ENCODE data around the gene C2orf68. TPM values are rescaled to one million over a fixed set of nuclear protein-coding genes. Genes with fewer than 3 reads are reported as not detected.

C2orf68 gene
- total and polyA plus RNA-seq, 2 of the 8 experiments (the other 6 are each of a cell fraction or from before 2014, with no cell fraction given) = 46.3 to 49.4 TPM

DNA sequence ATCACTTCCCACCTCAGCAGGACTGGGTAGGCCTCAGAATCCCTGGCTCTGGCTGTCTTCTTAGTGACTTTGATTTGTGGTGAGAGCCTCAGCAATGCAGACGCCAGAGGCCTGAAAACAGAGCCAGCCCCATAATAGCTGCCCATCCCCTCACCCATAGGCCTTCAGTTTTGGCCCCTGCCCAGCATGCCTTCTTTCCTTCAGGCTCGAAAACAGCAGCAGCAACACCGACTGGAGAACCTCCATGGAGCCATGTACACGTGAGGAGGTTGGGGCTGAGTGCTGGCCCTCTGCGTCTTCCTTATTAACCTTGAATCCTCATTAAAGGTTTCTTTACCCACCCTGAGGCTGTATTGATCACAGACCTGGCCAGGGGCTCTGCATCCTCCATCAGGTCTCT lies 14.6 kb downstream of the C2orf68 start (continued):
- no peak for TF ChIP-seq EP300 (IDR thresholded peaks at IDR 0.05; ENCODE audit: borderline replicate concordance in 1 of 2, low read depth in 2 of 2, low read length in 2 of 2)
